ENCODE results near the gene GYG2.

The GYG2 gene

GRCh38 chrX:2819345-2820135 lies 9.2 kb upstream of the GYG2 start:
- DNase-seq, result peak; percentile 12 to 32

DNA sequence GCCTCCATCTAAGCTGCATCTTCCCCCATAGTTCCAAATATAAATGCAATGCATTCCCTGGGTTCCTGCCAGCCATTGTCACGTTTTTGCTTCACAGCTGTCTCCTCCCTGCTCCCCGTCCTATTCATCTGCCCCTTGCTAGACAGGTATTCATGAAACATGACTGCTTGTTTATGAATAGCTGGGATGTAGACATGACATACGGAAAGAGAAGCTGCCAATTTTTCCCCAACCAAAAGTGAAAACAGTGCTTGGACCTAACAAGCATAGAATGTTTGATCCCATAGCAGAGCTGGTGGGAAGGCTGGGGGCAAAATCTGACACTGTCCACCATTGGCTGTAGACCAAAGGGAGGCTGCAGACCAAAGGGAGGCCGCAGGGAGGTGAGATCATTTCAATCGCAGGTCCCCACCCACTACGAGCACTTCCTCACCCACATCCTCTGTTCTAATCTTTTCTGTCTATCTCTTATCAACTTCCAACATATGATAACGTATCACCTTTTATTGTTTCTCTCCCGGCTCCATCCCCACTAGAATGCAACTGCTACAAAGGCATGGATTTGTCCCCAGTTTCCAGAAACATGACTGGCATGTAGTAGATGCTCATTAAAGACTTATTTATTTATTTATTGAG lies 8.5 kb upstream of the GYG2 start:
- DNase-seq, result no peak

- no peak for DNase-seq
These were observed 4.8 kb upstream of the GYG2 start for GRCh38 chrX:2823795-2824386.

DNA sequence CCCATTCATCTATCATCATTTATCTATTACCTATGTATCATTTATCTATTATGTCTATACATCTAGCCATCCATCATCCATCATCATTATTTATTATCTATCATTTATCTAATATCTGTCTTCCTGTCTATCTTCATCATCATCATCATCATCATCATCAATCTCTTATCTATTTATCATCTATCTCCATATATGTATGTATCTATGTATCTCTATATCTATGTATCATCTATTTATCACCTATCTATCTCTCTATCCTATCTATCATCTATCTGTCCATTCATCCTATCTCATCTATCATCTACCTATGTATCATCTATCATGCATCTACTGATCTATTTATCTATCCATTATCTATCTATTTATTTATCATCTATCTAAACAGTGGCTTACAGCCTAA lies 3.8 kb upstream of the GYG2 start:
- DNase-seq, result no peak

DNA sequence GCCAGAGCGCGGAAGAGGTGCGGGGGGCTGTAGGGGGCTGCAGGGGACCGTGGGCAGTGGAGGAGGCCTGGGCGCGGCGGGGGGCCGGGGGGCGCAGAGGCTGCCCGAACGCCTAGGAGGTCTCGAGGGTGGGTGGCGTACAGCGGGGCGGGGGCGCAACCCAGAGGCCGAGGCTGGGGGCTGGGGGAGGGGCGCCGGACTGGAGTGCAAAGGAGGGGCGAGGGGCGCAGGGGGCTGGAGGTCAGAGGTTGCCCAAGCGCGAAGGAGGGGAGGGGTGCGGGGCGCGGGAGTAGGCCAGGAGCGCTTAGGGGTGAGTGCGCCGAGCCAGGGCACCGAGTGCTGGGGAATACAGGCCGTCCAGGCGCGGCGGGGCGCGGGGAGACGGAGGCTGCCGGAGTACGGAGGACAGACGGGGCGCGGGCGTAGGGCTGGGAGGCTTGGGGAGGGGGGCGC lies 255 bp downstream of the GYG2 start:
- no peak for DNase-seq

DNA sequence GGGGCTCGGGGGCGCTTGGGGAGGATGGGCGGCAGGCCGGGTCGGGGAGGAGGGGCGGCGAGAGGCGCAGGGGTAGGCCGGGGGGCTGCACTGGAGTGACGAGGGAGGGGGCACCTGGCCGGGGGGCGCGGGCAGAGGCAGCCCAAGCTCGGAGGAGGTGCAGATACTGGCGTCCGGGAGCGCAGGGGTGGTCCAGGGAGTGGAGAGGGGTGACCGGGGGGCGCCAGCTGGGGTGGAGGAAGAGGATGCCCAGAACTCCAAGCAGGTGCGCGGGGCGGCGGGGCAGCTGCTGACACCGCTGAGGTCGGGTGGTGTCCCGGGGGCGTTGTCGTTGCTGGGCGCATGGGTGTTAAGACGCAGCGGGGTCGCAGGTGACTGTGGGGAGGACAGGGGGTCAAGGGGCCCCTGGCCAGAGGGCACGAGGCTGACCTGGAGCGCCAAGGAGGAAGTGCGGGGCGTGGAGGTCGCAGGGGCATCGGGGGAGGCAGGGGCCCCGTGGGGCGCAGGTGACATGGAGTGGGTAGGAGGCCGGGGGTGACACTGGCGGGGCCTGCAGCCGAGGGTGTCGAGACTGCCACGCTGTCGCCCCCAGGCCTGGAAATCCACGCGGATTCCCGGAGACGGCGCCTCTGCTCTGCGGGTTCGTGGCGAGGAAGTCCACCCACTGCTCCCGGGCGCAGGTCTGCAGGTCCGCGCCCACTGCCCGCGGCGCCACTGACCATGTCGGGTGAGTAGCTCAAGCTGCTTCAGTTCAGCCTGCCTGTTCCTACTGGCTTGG lies 928 bp downstream of the GYG2 start:
- no peak for DNase-seq

- no peak for DNase-seq
These were observed 2.9 kb downstream of the GYG2 start for GRCh38 chrX:2831471-2832228.

DNA sequence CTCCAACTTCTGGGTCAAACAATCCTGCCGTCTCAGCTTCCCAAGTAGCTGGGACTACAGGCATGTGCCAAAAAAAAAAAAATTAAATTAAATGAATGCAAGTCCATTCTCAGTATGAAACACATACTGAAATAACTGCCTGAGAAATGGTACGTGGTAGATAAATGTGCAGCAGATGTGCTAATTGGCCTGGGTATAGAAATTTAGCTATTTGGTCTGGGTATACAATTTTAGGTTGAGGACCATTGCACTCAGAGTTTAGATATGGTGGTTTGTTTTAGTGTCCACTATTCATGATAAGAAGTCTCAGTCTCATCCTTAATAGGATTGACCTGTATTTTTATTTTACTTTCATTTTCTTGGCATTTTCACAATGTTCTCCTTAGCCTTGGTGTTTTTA lies 9.2 kb downstream of the GYG2 start:
- no peak for DNase-seq

DNA sequence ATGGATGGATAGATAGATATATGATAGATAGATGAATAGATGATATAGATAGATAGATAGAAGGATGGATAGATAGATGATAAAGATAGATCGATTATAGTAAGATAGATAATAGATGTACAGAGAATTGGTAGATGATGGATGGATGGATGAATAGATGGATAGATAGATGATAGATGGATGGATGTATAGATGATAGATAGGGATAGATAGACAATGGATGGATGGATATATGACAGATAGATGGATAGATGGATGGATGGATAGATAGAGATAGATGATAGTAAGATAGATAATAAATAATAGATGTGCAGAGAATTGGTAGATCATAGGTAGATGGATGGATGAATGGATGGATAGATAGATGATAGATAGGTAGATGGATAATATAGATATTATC lies 12.2 kb downstream of the GYG2 start:
- DNase-seq, result no peak

- DNase-seq, result no peak
These were observed 12.8 kb downstream of the GYG2 start for GRCh38 chrX:2841537-2841936.

- no peak for DNase-seq
These were observed 18.3 kb downstream of the GYG2 start for GRCh38 chrX:2846992-2847391.

DNA sequence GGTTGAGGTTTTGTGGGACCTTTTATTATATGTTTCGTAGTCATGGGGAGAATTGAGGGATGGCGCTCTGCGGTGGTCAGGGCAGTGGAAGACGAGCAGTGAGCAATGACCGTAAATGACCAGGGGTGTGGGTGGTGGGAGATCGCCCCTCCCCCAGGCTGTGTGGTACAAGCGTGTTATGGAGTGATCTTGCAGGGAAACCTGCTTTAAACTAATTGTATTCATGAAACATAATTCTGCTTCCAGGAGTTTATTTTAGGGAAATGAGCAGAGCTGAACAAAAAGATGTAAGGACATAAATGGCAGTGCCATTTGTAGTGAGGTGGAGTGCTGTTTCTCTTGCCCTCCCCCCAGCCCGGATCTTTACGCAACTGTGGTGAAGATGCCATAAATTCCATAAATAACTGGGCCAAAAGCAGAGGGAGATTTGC lies 20.2 kb downstream of the GYG2 start:
- DNase-seq, result no peak

DNA sequence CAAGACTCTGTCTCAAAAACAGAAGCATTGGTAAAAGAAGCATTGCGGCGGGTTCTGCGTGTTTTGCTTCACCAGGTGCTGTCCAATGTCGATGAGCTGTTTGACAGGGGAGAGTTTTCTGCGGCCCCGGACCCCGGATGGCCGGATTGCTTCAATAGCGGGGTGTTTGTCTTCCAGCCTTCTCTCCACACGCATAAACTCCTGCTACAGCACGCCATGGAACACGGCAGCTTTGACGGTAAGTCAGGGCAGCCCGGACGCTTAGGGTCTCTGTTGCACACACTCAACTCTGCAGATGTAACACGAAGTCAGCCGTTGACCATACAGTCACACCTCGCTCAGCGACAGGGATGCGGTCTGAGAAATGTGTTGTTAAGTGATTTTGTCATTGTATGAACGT lies 26.2 kb downstream of the GYG2 start:
- DNase-seq, result no peak

- DNase-seq, result no peak
These were observed 27.0 kb downstream of the GYG2 start for GRCh38 chrX:2855761-2856160.

- no peak for DNase-seq
These were observed 28.8 kb downstream of the GYG2 start for GRCh38 chrX:2857566-2857965.

DNA sequence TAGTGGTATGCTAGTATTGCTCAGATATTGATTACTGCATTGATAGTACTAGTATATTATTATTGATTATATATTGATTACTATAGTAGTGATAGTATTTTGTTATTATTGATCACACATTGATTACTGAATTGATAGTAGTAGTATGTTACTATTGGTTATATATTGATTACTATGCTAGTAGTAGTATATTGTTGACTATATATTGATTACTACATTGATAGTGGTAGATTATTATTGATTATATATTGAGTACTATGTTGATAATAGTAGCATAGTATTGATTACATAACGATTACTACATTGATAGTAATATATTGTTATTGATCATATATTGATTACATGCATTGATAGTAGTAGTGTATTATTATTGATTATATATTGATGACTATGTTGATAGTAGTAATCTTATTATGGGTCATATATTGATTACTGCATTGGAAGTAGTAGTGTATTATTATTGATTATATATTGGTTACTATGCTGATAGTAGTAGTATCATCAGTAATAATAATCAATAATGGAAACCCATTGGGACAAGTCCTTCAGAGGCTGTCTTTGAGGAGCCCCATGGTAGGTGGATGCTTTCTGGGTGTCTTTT lies 30.6 kb downstream of the GYG2 start:
- DNase-seq, result no peak

GRCh38 chrX:2862404-2862803 lies 33.7 kb downstream of the GYG2 start:
- no peak for DNase-seq

- no peak for DNase-seq
These were observed 34.9 kb downstream of the GYG2 start for GRCh38 chrX:2863646-2864045.

- no peak for DNase-seq
These were observed 38.5 kb downstream of the GYG2 start for GRCh38 chrX:2867206-2867605.

GRCh38 chrX:2870650-2871049 lies 41.9 kb downstream of the GYG2 start:
- DNase-seq, result no peak

GRCh38 chrX:2871831-2872230 lies 43.1 kb downstream of the GYG2 start:
- DNase-seq, result no peak

GRCh38 chrX:2872671-2873277 lies 44.0 kb downstream of the GYG2 start:
- DNase-seq, result no peak

Measured in Kasumi-1 (cell line).